K562 (cell line): ENCODE results near the gene TENT5A. TPM values are rescaled to one million over a fixed set of nuclear protein-coding genes. Genes with fewer than 3 reads are reported as not detected.

Source experiments
- ERF ChIP-seq: fragments of 450-650 bp; formaldehyde crosslinking; IDR thresholded peaks from 2 replicates; pipeline ENCODE4 v1.4.0; 2020; ENCODE audit warnings: mild to moderate bottlenecking, mixed read lengths
- FOXA3 ChIP-seq, 2 experiments: fragments of 450-650 bp in 1 of 2; sonication (generic) in 1 of 2; formaldehyde crosslinking; IDR thresholded peaks in 1 of 2; conservative IDR thresholded peaks in 1 of 2; 2 replicates each; pipeline versions ENCODE4 v1.4.0 to v1.8.0; 2020 to 2022; ENCODE audit warnings: mild to moderate bottlenecking in 2 of 2, missing genetic modification reagents in 1 of 2
- GATAD2B ChIP-seq: fragments of 450-650 bp; IDR thresholded peaks from 2 replicates; pipeline ENCODE4 v1.6.1; 2017; ENCODE audit warnings: mild to moderate bottlenecking, borderline replicate concordance
- KDM2B ChIP-seq: fragments of 250-450 bp; sonication (Bioruptor Pico); IDR thresholded peaks from 2 replicates; pipeline ENCODE4 v1.8.0; 2021; ENCODE audit warnings: mild to moderate bottlenecking, moderate library complexity
- LEF1 ChIP-seq: fragments of 450-650 bp; IDR thresholded peaks from 2 replicates; pipeline ENCODE4 v1.6.1; 2016; ENCODE audit warnings: mild to moderate bottlenecking
- PCBP1 ChIP-seq: fragments of 200-400 bp; formaldehyde crosslinking; IDR thresholded peaks from 2 replicates; pipeline ENCODE4 v1.6.1; 2018; ENCODE audit warnings: mild to moderate bottlenecking, low read depth, low read length; ENCODE audit not compliant: poor library complexity, severe bottlenecking
- U2AF1 ChIP-seq: fragments of 200-400 bp; formaldehyde crosslinking; optimal IDR thresholded peaks from 2 replicates; pipeline ENCODE3; 2017; ENCODE audit warnings: mild to moderate bottlenecking, low read depth, low read length, moderate library complexity
- polyA plus RNA-seq, 8 experiments: library from polyadenylated mRNA; depleted of rRNA in 4 of 8; stranded (reverse) in 5 of 8; unstranded in 3 of 8; fragments of >200 nt; fragmentation: Nextera tagmentation in 2 of 8; fragmentation: Illumina TruSeq in 1 of 8; extraction: Ambion mirVana in 2 of 8; extraction: Trizol in 1 of 8; gene quantifications; 2 replicates each; pipeline versions ENCODE4 v1.2.1 to v1.2.3, GENCODE V29; 2011 to 2014; ENCODE audit warnings: inconsistent platforms in 1 of 8, missing spikeins in 1 of 8
- total RNA-seq, 7 experiments: library from RNA; depleted of rRNA in 6 of 7; stranded (reverse); fragments of >200 nt in 6 of 7; fragmentation: Illumina TruSeq in 2 of 7; extraction: Trizol in 2 of 7; gene quantifications; 2 replicates each; pipeline versions ENCODE4 v1.2.1 to v1.2.3, GENCODE V29; 2011 to 2021; ENCODE audit warnings: low replicate concordance in 1 of 7
- TF ChIP-seq, protein P1 (sequence below), 2 experiments: IDR thresholded peaks; 2 replicates each; pipeline ENCODE4 v1.6.1; 2011; ENCODE audit warnings: borderline replicate concordance in 1 of 2, control low read depth in 1 of 2, low read depth in 1 of 2, low read length in 1 of 2, mild to moderate bottlenecking in 1 of 2, mixed read lengths in 1 of 2, moderate library complexity in 1 of 2; ENCODE audit not compliant: insufficient read depth in 1 of 2, insufficient read length in 1 of 2, poor library complexity in 1 of 2, severe bottlenecking in 1 of 2; ENCODE audit errors: extremely low read depth in 1 of 2
- TF ChIP-seq, protein P2 (sequence below), 3 experiments: fragments of 200-800 bp in 1 of 3; fragments of 250-450 bp in 1 of 3; fragments of 450-650 bp in 1 of 3; sonication (Bioruptor Pico) in 1 of 3; sonication (Bioruptor generic) in 1 of 3; formaldehyde crosslinking in 1 of 3; IDR thresholded peaks; 2 replicates each; pipeline versions ENCODE4 v1.6.1 to v1.8.0; 2016 to 2022; ENCODE audit warnings: mild to moderate bottlenecking in 2 of 3, missing genetic modification characterization in 2 of 3, missing compliant biosample characterization in 1 of 3, moderate library complexity in 1 of 3
- TF ChIP-seq, protein P3 (sequence below): fragments of 250-450 bp; sonication (Bioruptor Pico); IDR thresholded peaks from 2 replicates; pipeline ENCODE4 v1.5.0; 2021
- TF ChIP-seq, protein P4 (sequence below), 2 experiments: fragments of 450-650 bp in 1 of 2; sonication (generic) in 1 of 2; formaldehyde crosslinking in 1 of 2; IDR thresholded peaks in 1 of 2; conservative IDR thresholded peaks in 1 of 2; 2 replicates each; pipeline versions ENCODE4 v1.6.1 to v1.8.1; 2016 to 2023; ENCODE audit warnings: mild to moderate bottlenecking in 2 of 2, moderate library complexity in 2 of 2, inconsistent platforms in 1 of 2, missing genetic modification reagents in 1 of 2
- TF ChIP-seq, protein P5 (sequence below): sonication (generic); formaldehyde crosslinking; IDR thresholded peaks from 2 replicates; pipeline ENCODE4 v1.8.1; 2023; ENCODE audit warnings: mild to moderate bottlenecking, missing genetic modification reagents
- TF ChIP-seq, protein P6 (sequence below): fragments of 250-450 bp; sonication (Bioruptor Pico); IDR thresholded peaks from 2 replicates; pipeline ENCODE4 v1.5.0; 2021

TENT5A gene
- total and polyA plus RNA-seq, 9 of the 15 experiments (the other 6 are each of a cell fraction or from before 2014, with no cell fraction given): 0.77 to 2.3 (median 1.3) TPM

DNA sequence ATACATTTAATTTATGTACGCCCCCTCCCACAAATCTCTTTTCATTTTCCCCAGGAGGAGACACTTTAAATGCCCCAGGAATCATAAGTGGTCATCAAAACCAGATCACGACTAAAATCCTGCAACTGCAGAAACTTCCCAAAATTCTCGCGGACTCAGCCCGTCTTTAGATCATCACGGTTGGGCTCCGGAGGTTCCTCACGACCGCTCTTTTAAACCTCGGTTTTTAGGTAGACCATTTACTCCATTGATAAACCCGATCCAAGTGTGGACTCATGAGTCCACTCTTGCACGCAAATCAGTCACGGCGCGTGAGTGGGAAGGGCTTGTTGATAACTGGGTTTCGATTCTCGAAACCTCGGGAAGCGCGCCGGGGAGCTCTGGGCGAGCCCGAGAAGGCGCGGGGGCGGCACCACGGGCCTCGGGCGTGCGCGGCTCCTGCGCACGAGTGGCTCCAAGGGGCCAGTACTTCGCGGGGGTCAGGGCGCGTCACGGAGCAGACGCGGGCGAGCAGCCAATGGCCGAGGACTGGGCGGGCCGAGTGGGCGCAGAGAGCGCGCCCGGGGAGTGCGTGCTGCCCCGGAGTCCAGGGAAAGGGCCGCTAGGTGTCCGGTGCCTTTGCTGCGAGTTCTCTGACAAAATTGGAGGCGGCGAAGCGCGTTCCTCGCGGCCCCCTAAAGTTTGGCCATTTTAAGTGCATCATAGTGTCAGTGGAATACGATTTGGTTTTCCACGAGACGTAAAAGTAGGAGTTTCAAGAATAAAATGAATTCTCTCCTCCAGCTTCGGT lies 635 bp upstream of the TENT5A start (continued):
- TF ChIP-seq, protein P1, sequence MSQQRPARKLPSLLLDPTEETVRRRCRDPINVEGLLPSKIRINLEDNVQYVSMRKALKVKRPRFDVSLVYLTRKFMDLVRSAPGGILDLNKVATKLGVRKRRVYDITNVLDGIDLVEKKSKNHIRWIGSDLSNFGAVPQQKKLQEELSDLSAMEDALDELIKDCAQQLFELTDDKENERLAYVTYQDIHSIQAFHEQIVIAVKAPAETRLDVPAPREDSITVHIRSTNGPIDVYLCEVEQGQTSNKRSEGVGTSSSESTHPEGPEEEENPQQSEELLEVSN (IDR thresholded peaks at IDR 0.05; ENCODE audit: borderline replicate concordance in 1 of 2, extremely low read depth in 1 of 2, insufficient read depth in 1 of 2, insufficient read length in 1 of 2, low read depth in 1 of 2, low read length in 1 of 2, poor library complexity in 1 of 2, severe bottlenecking in 1 of 2): peak; percentile 92 to 95
- TF ChIP-seq, protein P2, sequence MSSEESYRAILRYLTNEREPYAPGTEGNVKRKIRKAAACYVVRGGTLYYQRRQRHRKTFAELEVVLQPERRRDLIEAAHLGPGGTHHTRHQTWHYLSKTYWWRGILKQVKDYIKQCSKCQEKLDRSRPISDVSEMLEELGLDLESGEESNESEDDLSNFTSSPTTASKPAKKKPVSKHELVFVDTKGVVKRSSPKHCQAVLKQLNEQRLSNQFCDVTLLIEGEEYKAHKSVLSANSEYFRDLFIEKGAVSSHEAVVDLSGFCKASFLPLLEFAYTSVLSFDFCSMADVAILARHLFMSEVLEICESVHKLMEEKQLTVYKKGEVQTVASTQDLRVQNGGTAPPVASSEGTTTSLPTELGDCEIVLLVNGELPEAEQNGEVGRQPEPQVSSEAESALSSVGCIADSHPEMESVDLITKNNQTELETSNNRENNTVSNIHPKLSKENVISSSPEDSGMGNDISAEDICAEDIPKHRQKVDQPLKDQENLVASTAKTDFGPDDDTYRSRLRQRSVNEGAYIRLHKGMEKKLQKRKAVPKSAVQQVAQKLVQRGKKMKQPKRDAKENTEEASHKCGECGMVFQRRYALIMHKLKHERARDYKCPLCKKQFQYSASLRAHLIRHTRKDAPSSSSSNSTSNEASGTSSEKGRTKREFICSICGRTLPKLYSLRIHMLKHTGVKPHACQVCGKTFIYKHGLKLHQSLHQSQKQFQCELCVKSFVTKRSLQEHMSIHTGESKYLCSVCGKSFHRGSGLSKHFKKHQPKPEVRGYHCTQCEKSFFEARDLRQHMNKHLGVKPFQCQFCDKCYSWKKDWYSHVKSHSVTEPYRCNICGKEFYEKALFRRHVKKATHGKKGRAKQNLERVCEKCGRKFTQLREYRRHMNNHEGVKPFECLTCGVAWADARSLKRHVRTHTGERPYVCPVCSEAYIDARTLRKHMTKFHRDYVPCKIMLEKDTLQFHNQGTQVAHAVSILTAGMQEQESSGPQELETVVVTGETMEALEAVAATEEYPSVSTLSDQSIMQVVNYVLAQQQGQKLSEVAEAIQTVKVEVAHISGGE (CRISPR knock-in tag; IDR thresholded peaks at IDR 0.05): no peak
- TF ChIP-seq, protein P3, sequence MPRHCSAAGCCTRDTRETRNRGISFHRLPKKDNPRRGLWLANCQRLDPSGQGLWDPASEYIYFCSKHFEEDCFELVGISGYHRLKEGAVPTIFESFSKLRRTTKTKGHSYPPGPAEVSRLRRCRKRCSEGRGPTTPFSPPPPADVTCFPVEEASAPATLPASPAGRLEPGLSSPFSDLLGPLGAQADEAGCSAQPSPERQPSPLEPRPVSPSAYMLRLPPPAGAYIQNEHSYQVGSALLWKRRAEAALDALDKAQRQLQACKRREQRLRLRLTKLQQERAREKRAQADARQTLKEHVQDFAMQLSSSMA: no peak
- TF ChIP-seq, protein P4, sequence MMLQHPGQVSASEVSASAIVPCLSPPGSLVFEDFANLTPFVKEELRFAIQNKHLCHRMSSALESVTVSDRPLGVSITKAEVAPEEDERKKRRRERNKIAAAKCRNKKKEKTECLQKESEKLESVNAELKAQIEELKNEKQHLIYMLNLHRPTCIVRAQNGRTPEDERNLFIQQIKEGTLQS (IDR thresholded peaks at IDR 0.05): no peak
- TF ChIP-seq, protein P4 (CRISPR knock-in tag; conservative IDR thresholded peaks at IDR 0.05): no peak
- TF ChIP-seq, protein P5, sequence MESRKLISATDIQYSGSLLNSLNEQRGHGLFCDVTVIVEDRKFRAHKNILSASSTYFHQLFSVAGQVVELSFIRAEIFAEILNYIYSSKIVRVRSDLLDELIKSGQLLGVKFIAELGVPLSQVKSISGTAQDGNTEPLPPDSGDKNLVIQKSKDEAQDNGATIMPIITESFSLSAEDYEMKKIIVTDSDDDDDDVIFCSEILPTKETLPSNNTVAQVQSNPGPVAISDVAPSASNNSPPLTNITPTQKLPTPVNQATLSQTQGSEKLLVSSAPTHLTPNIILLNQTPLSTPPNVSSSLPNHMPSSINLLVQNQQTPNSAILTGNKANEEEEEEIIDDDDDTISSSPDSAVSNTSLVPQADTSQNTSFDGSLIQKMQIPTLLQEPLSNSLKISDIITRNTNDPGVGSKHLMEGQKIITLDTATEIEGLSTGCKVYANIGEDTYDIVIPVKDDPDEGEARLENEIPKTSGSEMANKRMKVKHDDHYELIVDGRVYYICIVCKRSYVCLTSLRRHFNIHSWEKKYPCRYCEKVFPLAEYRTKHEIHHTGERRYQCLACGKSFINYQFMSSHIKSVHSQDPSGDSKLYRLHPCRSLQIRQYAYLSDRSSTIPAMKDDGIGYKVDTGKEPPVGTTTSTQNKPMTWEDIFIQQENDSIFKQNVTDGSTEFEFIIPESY: no peak
- TF ChIP-seq FOXA3 (CRISPR knock-in tag; conservative IDR thresholded peaks at IDR 0.05 in 1 of 2, IDR thresholded peaks at IDR 0.05 in 1 of 2) (0 out of 4 replicates have a peak, but pooled peaks of 1 of the 2 experiments have one; percentile 45), GATAD2B (peak; percentile 77), LEF1 (no peak), PCBP1 (no peak), U2AF1 (no peak), ERF (CRISPR knock-in tag) (0 out of 2 replicates have a peak, but pooled peaks have one; percentile 17), KDM2B (0 out of 2 replicates have a peak, but pooled peaks have one; percentile 48)
- TF ChIP-seq, protein P6, sequence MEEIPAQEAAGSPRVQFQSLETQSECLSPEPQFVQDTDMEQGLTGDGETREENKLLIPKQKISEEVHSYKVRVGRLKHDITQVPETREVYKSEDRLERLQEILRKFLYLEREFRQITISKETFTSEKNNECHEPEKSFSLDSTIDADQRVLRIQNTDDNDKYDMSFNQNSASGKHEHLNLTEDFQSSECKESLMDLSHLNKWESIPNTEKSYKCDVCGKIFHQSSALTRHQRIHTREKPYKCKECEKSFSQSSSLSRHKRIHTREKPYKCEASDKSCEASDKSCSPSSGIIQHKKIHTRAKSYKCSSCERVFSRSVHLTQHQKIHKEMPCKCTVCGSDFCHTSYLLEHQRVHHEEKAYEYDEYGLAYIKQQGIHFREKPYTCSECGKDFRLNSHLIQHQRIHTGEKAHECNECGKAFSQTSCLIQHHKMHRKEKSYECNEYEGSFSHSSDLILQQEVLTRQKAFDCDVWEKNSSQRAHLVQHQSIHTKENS (CRISPR knock-in tag): no peak
